Endothelial cell (in vitro differentiated cells): ENCODE measurements around the gene TRIM26. TPM values are rescaled to one million over a fixed set of nuclear protein-coding genes. Genes with fewer than 3 reads are reported as not detected.

ENCODE experiments used
- DNase-seq: peaks from one replicate; pipeline ENCODE4 v3.0.0; 2021; ENCODE audit warnings: low spot score
- H3K27ac Mint-ChIP-seq: one replicate; pipeline ENCODE4 v1.8.0; 2021; ENCODE audit warnings: mixed read lengths, inconsistent platforms; ENCODE audit not compliant: unreplicated experiment
- H3K27me3 Mint-ChIP-seq: one replicate; pipeline ENCODE4 v1.8.0; 2021; ENCODE audit warnings: mild to moderate bottlenecking, moderate library complexity, mixed read lengths, inconsistent platforms; ENCODE audit not compliant: unreplicated experiment
- H3K36me3 Mint-ChIP-seq: one replicate; pipeline ENCODE4 v1.8.0; 2021; ENCODE audit warnings: mild to moderate bottlenecking, low read depth, mixed read lengths, inconsistent platforms; ENCODE audit not compliant: unreplicated experiment
- H3K4me1 Mint-ChIP-seq: one replicate; pipeline ENCODE4 v1.8.0; 2021; ENCODE audit warnings: mild to moderate bottlenecking, mixed read lengths, inconsistent platforms; ENCODE audit not compliant: unreplicated experiment
- H3K4me3 Mint-ChIP-seq: one replicate; pipeline ENCODE4 v1.8.0; 2021; ENCODE audit warnings: mild to moderate bottlenecking, mixed read lengths, inconsistent platforms; ENCODE audit not compliant: unreplicated experiment
- H3K9me3 Mint-ChIP-seq: one replicate; pipeline ENCODE4 v1.8.0; 2021; ENCODE audit warnings: mixed read lengths, inconsistent platforms; ENCODE audit not compliant: unreplicated experiment
- CTCF ChIP-seq: fragments of 200-600 bp; sonication (generic); IDR thresholded peaks from one replicate; pipeline ENCODE4 v1.5.0; 2021; ENCODE audit warnings: antibody characterized with exemption; ENCODE audit not compliant: unreplicated experiment
- total RNA-seq: library from RNA; stranded (reverse); fragmentation: NEBNext Ultra II Directional; extraction: Animal tissue kit (Norgen Biotek cat#: 25700); gene quantifications from one replicate; pipeline ENCODE4 v1.2.1, GENCODE V29; 2021; ENCODE audit not compliant: unreplicated experiment

Gene TRIM26
- total RNA-seq, 1 donor from 2014 or later: 27.1 TPM

DNA sequence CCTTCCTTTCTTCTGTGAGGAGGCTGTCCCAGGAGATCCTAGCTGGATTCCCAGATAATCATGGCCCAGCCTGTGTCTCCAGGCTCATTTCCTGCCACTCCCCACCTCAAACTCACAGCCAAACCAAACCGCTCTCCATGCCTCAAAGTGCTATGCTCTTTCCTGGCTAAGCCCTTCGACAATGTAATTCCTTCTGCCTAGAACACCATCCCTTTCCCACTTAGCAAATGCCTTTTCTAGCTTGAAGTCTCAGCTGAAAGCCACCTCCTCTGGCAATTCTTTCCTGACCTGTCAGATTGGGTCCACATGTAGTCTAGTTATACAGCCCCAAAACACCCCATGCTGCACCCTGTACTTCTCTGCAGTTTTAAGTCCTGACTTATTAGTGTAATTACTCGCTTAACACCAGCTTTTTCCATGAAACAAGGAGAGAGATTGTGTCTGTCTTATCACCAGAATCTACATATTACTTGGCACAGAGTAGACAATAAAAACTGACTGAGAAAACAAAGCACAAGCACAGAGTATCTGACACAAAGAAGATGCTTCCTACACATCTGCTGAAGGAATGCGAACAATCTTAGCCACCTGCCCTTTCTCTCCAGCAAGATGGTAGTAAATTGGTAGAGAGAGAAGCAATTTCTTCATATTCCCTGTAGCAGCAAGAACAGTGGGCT, 5.4 kb downstream of the TRIM26 start:
- H3K4me1 Mint-ChIP-seq: peaks cover 46% of the 10 kb centered on the region
- no peak overlapping the region for H3K4me3 Mint-ChIP-seq
- no peak for DNase-seq
- TF ChIP-seq CTCF: no peak
- peak overlapping the region; percentile 4 for H3K27ac Mint-ChIP-seq
- H3K27me3 Mint-ChIP-seq: peaks cover 3% of the 10 kb centered on the region
- no peaks in the 10 kb centered on the region for H3K9me3 Mint-ChIP-seq
- H3K36me3 Mint-ChIP-seq: no peaks in the 10 kb centered on the region

- no peaks in the 10 kb centered on the region for H3K9me3 Mint-ChIP-seq
- no peak overlapping the region for H3K4me3 Mint-ChIP-seq
- peaks cover 39% of the 10 kb centered on the region for H3K4me1 Mint-ChIP-seq
- H3K27ac Mint-ChIP-seq: peak overlapping the region; percentile 4
- DNase-seq: no peak
- no peak for TF ChIP-seq CTCF
- H3K27me3 Mint-ChIP-seq: peaks cover 3% of the 10 kb centered on the region
- H3K36me3 Mint-ChIP-seq: no peaks in the 10 kb centered on the region
Observed at GRCh38 chr6:30206799-30207618, 6.2 kb downstream of the TRIM26 start.

- H3K4me3 Mint-ChIP-seq: no peak overlapping the region
Observed at GRCh38 chr6:30206152-30206551, 7.1 kb downstream of the TRIM26 start.

DNA sequence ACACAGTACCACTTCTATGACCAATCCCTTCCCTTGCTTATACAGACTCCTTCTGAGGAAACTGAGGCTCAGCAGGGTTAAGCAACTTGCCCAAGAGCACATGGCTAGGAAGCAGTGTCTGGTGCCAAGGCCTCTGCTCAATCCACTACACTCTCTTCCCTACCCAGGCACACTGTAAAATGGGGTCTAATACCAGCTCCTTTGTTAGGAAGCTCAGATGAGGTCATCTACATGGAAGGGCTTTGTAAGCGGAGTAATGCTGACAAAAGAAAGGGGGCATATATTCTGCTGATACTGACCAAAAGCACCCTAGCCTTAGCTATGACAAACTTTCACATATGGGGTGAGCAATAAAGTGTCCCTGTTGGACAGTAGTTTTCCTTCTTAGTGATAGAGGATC, 9.1 kb downstream of the TRIM26 start:
- Mint-ChIP-seq H3K27ac (no peak overlapping the region), H3K9me3 (no peaks in the 10 kb centered on the region), H3K27me3 (no peaks in the 10 kb centered on the region), H3K36me3 (peaks cover 7% of the 10 kb centered on the region), H3K4me3 (no peak overlapping the region), H3K4me1 (peaks cover 21% of the 10 kb centered on the region)
- no peak for TF ChIP-seq CTCF
- DNase-seq: no peak

More at GRCh38 chr6:30206152-30206551, 7.1 kb downstream of the TRIM26 start:
- DNase-seq: no peak
- Mint-ChIP-seq H3K36me3 (no peaks in the 10 kb centered on the region), H3K27ac (no peak overlapping the region), H3K9me3 (no peaks in the 10 kb centered on the region), H3K27me3 (peaks cover 3% of the 10 kb centered on the region), H3K4me1 (peaks cover 31% of the 10 kb centered on the region)
- no peak for TF ChIP-seq CTCF

DNA sequence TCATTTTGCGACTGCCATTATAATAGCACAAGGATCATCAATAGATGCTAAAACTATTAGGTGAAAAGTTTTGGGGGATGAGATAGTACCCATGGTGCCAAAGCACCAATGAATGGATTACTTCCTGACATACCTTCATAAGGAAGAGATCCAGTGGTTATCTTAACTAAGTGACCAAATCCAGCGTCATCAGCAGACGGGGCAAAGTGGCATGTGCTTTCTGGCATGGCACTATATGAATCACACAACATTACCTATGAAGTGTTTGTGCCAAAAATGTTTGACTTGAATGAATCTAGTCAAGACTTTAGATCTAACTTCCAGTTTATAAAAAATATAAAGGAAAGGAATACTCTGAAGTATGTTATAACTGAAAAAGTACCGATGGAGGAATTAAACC, 10.8 kb downstream of the TRIM26 start:
- Mint-ChIP-seq H3K27me3 (no peaks in the 10 kb centered on the region), H3K4me1 (peaks cover 7% of the 10 kb centered on the region), H3K36me3 (peaks cover 13% of the 10 kb centered on the region), H3K27ac (no peak overlapping the region), H3K9me3 (no peaks in the 10 kb centered on the region), H3K4me3 (no peak overlapping the region)
- no peak for DNase-seq
- TF ChIP-seq CTCF: no peak
